Karpas-422 (cell line): Measurements from ENCODE around the gene ALS2CL. TPM values are rescaled to one million over a fixed set of nuclear protein-coding genes. Genes with fewer than 3 reads are reported as not detected.
"Not testable (repeated sequence)": the region's sequence is repeated elsewhere in the genome, so short reads cannot be mapped to it uniquely, and the experiment has no call there.

Experiments used
- DNase-seq: peaks from one replicate; pipeline ENCODE4 v3.0.0-alpha.2; 2015
- H2AFZ ChIP-seq: fragments of 200-600 bp; sonication (generic); 2 replicates; pipeline ENCODE4 v1.6.1; 2014; ENCODE audit warnings: antibody characterized with exemption, low read length, mixed read lengths
- H3K27ac ChIP-seq: fragments of 200-600 bp; sonication (generic); 2 replicates; pipeline ENCODE4 v1.5.1; 2014; ENCODE audit warnings: mild to moderate bottlenecking, low read length, moderate library complexity
- H3K27me3 ChIP-seq: fragments of 200-600 bp; sonication (generic); 2 replicates; pipeline ENCODE4 v1.6.1; 2014; ENCODE audit warnings: low read length, mixed read lengths
- H3K36me3 ChIP-seq: fragments of 200-600 bp; sonication (generic); 2 replicates; pipeline ENCODE4 v1.6.1; 2014; ENCODE audit warnings: low read length, mixed read lengths; ENCODE audit not compliant: insufficient read depth
- H3K4me1 ChIP-seq: fragments of 200-600 bp; sonication (generic); 2 replicates; pipeline ENCODE4 v1.6.1; 2014; ENCODE audit warnings: mild to moderate bottlenecking, low read length, mixed read lengths
- H3K4me2 ChIP-seq: fragments of 200-600 bp; sonication (generic); 2 replicates; pipeline ENCODE4 v1.6.1; 2014; ENCODE audit warnings: low read length, low read depth, mild to moderate bottlenecking; ENCODE audit not compliant: poor library complexity, severe bottlenecking
- H3K4me3 ChIP-seq: fragments of 200-600 bp; sonication (generic); 2 replicates; pipeline ENCODE4 v1.5.1; 2014; ENCODE audit warnings: mild to moderate bottlenecking, antibody characterized with exemption, low read length, mixed read lengths
- H3K79me2 ChIP-seq: fragments of 200-600 bp; sonication (generic); 2 replicates; pipeline ENCODE4 v1.6.1; 2014; ENCODE audit warnings: mild to moderate bottlenecking, low read length, mixed read lengths
- H3K9ac ChIP-seq: fragments of 200-600 bp; sonication (generic); 2 replicates; pipeline ENCODE4 v1.6.0; 2014; ENCODE audit warnings: low read length
- H3K9me2 ChIP-seq: fragments of 200-600 bp; sonication (generic), shearing (Covaris generic); replicated peaks from 2 replicates; pipeline ENCODE4 v1.6.0; 2014; ENCODE audit warnings: mild to moderate bottlenecking, low read length, moderate library complexity; ENCODE audit not compliant: insufficient read depth
- H3K9me3 ChIP-seq: fragments of 300-700, 200-600 bp; sonication (generic); 2 replicates; pipeline ENCODE4 v1.6.1; 2014; ENCODE audit warnings: low read length, mixed read lengths
- H4K20me1 ChIP-seq: fragments of 200-600 bp; sonication (generic); 2 replicates; pipeline ENCODE4 v1.6.1; 2014; ENCODE audit warnings: mild to moderate bottlenecking, antibody characterized with exemption, low read length, low read depth; ENCODE audit not compliant: insufficient read depth
- total RNA-seq: library from RNA; depleted of rRNA; stranded (reverse); fragments of >200 nt; shearing (Covaris generic); gene quantifications from 2 replicates; pipeline ENCODE4 v1.2.3, GENCODE V29; 2014; ENCODE audit warnings: low replicate concordance; rRNA removed

The ALS2CL gene
- not detected in 2 replicates for total RNA-seq

- H3K9ac ChIP-seq: no peak within 1 kb of the TSS
- H3K79me2 ChIP-seq: no peaks in the 10 kb centered on the region
- no peaks in the 10 kb centered on the region for H3K4me1 ChIP-seq
- no peaks in the 10 kb centered on the region for H3K36me3 ChIP-seq
- no peak within 1 kb of the TSS for H3K4me3 ChIP-seq
- no peak for DNase-seq
- no peaks in the 10 kb centered on the region for H3K9me2 ChIP-seq
- 0 out of 2 replicates have a peak, but pooled peaks cover 4% of the 10 kb centered on the region for H4K20me1 ChIP-seq
- no peak within 1 kb of the TSS for H3K27ac ChIP-seq
- no peaks in the 10 kb centered on the region for H3K9me3 ChIP-seq
- no peaks in the 10 kb centered on the region for H3K27me3 ChIP-seq
- H3K4me2 ChIP-seq: no peak within 1 kb of the TSS
- no peak within 1 kb of the TSS for H2AFZ ChIP-seq
Measured at GRCh38 chr3:46693038-46693891, at the start of gene ALS2CL. ALS2CL (minus strand) TSS chr3:46693679; CDS start chr3:46689440, 4,239 bp downstream.

- Histone ChIP-seq H3K9me3 (no peaks in the 10 kb centered on the region), H3K9me2 (no peaks in the 10 kb centered on the region), H3K4me2 (no peak overlapping the region), H3K79me2 (no peaks in the 10 kb centered on the region), H3K36me3 (no peaks in the 10 kb centered on the region), H3K9ac (no peak overlapping the region), H4K20me1 (no peaks in the 10 kb centered on the region), H3K4me3 (no peak overlapping the region), H3K4me1 (no peaks in the 10 kb centered on the region), H3K27ac (no peak overlapping the region), H2AFZ (no peak overlapping the region), H3K27me3 (no peaks in the 10 kb centered on the region; the same call in 1 of the 2 replicates)
- no peak for DNase-seq
Measured at GRCh38 chr3:46742992-46743585, 49.6 kb upstream of the ALS2CL start.

- not testable (repeated sequence) for H2AFZ ChIP-seq, H3K36me3 ChIP-seq, H3K4me1 ChIP-seq, H3K9me3 ChIP-seq, H3K27me3 ChIP-seq, H3K27ac ChIP-seq, H4K20me1 ChIP-seq, H3K4me2 ChIP-seq, H3K9me2 ChIP-seq, H3K4me3 ChIP-seq, DNase-seq, H3K9ac ChIP-seq, H3K79me2 ChIP-seq
Measured at GRCh38 chr3:46739565-46739964, 46.1 kb upstream of the ALS2CL start.

- Histone ChIP-seq H3K4me1 (no peaks in the 10 kb centered on the region), H3K4me3 (no peak overlapping the region), H3K79me2 (no peaks in the 10 kb centered on the region), H3K9me2 (no peaks in the 10 kb centered on the region), H3K36me3 (no peaks in the 10 kb centered on the region), H3K9ac (no peak overlapping the region), H2AFZ (no peak overlapping the region), H3K27ac (no peak overlapping the region), H4K20me1 (no peaks in the 10 kb centered on the region), H3K4me2 (no peak overlapping the region), H3K9me3 (no peaks in the 10 kb centered on the region), H3K27me3 (no peaks in the 10 kb centered on the region; the same call in 1 of the 2 replicates)
- no peak for DNase-seq
Measured at GRCh38 chr3:46737329-46737731, 43.9 kb upstream of the ALS2CL start.

GRCh38 chr3:46736006-46736872 is 42.8 kb upstream of the ALS2CL start:
- Histone ChIP-seq H3K9me3 (no peaks in the 10 kb centered on the region), H3K27me3 (no peaks in the 10 kb centered on the region; the same call in 1 of the 2 replicates), H3K4me3 (no peak overlapping the region), H3K4me2 (no peak overlapping the region), H3K79me2 (no peaks in the 10 kb centered on the region), H3K9ac (no peak overlapping the region), H3K9me2 (no peaks in the 10 kb centered on the region), H3K27ac (no peak overlapping the region), H4K20me1 (no peaks in the 10 kb centered on the region), H2AFZ (no peak overlapping the region), H3K36me3 (no peaks in the 10 kb centered on the region), H3K4me1 (0 out of 2 replicates have a peak, but pooled peaks cover 2% of the 10 kb centered on the region)
- DNase-seq: no peak

- H3K9ac ChIP-seq: no peak overlapping the region
- H3K79me2 ChIP-seq: no peaks in the 10 kb centered on the region
- H3K9me2 ChIP-seq: no peaks in the 10 kb centered on the region
- H3K4me1 ChIP-seq: 0 out of 2 replicates have a peak, but pooled peaks cover 2% of the 10 kb centered on the region
- no peaks in the 10 kb centered on the region for H3K9me3 ChIP-seq
- no peaks in the 10 kb centered on the region for H3K36me3 ChIP-seq
- no peak for DNase-seq
- H4K20me1 ChIP-seq: no peaks in the 10 kb centered on the region
- H2AFZ ChIP-seq: no peak overlapping the region
- H3K4me3 ChIP-seq: no peak overlapping the region
- H3K4me2 ChIP-seq: no peak overlapping the region
- H3K27me3 ChIP-seq: no peaks in the 10 kb centered on the region; the same call in 1 of the 2 replicates
- no peak overlapping the region for H3K27ac ChIP-seq
Measured at GRCh38 chr3:46734773-46735172, 41.3 kb upstream of the ALS2CL start.

GRCh38 chr3:46733026-46733800 is 39.7 kb upstream of the ALS2CL start:
- no peak for DNase-seq
- H3K27ac ChIP-seq: no peak overlapping the region
- H3K4me2 ChIP-seq: no peak overlapping the region
- no peaks in the 10 kb centered on the region for H4K20me1 ChIP-seq
- no peaks in the 10 kb centered on the region for H3K36me3 ChIP-seq
- H2AFZ ChIP-seq: no peak overlapping the region
- H3K4me1 ChIP-seq: 0 out of 2 replicates have a peak, but pooled peaks cover 2% of the 10 kb centered on the region
- no peaks in the 10 kb centered on the region for H3K9me3 ChIP-seq
- H3K4me3 ChIP-seq: no peak overlapping the region
- H3K9me2 ChIP-seq: no peaks in the 10 kb centered on the region
- no peak overlapping the region for H3K9ac ChIP-seq
- H3K79me2 ChIP-seq: no peaks in the 10 kb centered on the region
- no peaks in the 10 kb centered on the region for H3K27me3 ChIP-seq
